HL-60 (cell line): ENCODE results near the gene NID2.

ENCODE experiments used
- DNase-seq, 2 experiments: peaks; one replicate each; pipeline ENCODE4 v3.0.0-alpha.2; 2010 to 2020; ENCODE audit warnings: low read depth in 1 of 2, low spot score in 1 of 2
- H3K27ac ChIP-seq: fragments of 250-450 bp; sonication (Bioruptor Pico); replicated peaks from 2 replicates; pipeline ENCODE4 v1.5.1; 2020; ENCODE audit warnings: mild to moderate bottlenecking, moderate library complexity
- H3K27me3 ChIP-seq: fragments of 250-450 bp; sonication (Bioruptor Pico); 2 replicates; pipeline ENCODE4 v1.5.1; 2021; ENCODE audit warnings: mild to moderate bottlenecking, moderate library complexity; ENCODE audit not compliant: insufficient read depth, poor library complexity, severe bottlenecking
- H3K4me3 ChIP-seq: replicated peaks from 2 replicates; pipeline ENCODE4 v1.5.1; 2011; ENCODE audit warnings: mild to moderate bottlenecking, control low read depth, low read length; ENCODE audit not compliant: insufficient read depth
- CTCF ChIP-seq: IDR thresholded peaks from one replicate; pipeline ENCODE4 v1.5.1; 2011; ENCODE audit warnings: low read length, control low read depth, inconsistent platforms; ENCODE audit not compliant: insufficient read depth
- GABPA ChIP-seq: IDR thresholded peaks from 2 replicates; pipeline ENCODE4 v1.6.1; 2012; ENCODE audit warnings: low read depth
- POLR2AphosphoS5 ChIP-seq: IDR thresholded peaks from 2 replicates; pipeline ENCODE4 v1.6.1; 2012; ENCODE audit warnings: low read depth
- REST ChIP-seq: IDR thresholded peaks from 2 replicates; pipeline ENCODE4 v1.6.1; 2012; ENCODE audit warnings: low read depth; ENCODE audit not compliant: insufficient replicate concordance
- SPI1 ChIP-seq: IDR thresholded peaks from 2 replicates; pipeline ENCODE4 v1.6.1; 2012; ENCODE audit warnings: low read depth, mild to moderate bottlenecking, borderline replicate concordance

The NID2 gene

GRCh38 chr14:52115286-52115685, 46.4 kb upstream of the NID2 start:
- no peak overlapping the region for H3K4me3 ChIP-seq
- H3K27me3 ChIP-seq, result no peaks in the 10 kb centered on the region
- DNase-seq, result no peak
- TF ChIP-seq GABPA, result no peak
- H3K27ac ChIP-seq, result no peak overlapping the region

DNA sequence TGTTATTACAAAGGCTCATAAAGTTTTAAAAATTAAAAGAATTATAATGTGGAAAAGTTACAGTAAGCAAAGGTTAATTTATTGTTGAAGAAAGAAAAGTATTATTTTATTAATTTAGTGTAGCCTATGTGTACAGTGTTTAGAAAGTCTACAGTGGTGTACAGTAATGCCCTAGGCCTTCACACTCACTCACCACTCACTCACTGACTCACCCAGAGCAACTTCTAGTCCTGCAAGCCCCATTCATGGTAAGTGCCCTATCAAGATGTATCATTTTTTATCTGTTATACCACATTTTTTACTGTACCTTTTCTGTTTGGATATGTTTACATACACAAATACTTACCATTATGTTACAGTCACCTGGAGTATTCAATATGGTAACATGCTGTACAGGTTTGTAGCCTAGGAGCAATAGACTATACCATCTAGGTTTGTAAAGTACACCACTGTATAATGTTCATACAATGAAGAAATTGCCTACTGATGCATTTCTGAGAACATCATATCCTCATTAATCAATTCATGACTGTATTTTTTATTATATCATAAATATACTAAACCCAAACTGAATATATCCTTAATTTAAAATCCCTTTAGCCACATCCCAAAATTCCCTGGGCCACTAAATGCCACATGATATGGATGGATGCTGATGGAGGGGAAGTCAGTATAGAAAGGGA, 43.6 kb upstream of the NID2 start:
- H3K4me3 ChIP-seq, result no peak overlapping the region
- DNase-seq, result no peak
- no peaks in the 10 kb centered on the region for H3K27me3 ChIP-seq
- TF ChIP-seq CTCF (no peak), GABPA (no peak), SPI1 (no peak), REST (no peak), POLR2AphosphoS5 (no peak)
- H3K27ac ChIP-seq, result no peak overlapping the region

- Histone ChIP-seq H3K27me3 (no peaks in the 10 kb centered on the region), H3K4me3 (no peak overlapping the region), H3K27ac (no peak overlapping the region)
- no peak for DNase-seq
- no peak for TF ChIP-seq POLR2AphosphoS5
- TF ChIP-seq SPI1, result no peak
- no peak for TF ChIP-seq GABPA
- no peak for TF ChIP-seq REST
- no peak for TF ChIP-seq CTCF
Observed at GRCh38 chr14:52111583-52111982, 42.7 kb upstream of the NID2 start.

DNA sequence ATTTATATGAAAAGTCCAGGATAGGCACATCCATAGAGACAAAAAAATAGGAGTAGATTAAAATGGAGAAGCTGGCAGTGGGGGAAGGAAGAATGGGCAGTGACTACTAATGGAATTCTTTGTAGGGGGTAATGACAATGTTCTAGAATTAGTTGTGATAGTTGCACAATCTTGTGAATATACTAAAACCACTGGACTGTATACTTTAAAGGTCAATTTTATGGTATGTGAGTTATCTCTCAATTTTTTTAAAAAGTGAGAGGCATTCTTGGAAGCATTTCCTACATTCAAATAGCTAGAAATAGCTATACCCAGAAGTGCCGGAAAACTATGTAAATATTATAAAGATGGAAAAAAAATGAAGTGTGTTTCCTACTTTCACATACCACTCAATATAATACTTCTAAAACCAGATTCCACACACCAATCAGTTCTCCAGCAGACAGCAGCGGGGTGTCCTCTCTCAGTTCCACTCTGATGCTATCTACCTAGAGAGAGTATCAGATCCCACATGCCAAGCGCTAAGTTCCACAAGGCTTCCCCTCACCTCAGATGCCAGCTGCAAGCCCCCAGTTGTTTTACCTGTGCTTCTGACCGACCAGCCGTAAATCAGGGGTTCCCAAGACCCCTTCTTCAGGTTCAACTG, 41.7 kb upstream of the NID2 start:
- no peak overlapping the region for H3K4me3 ChIP-seq
- H3K27me3 ChIP-seq, result no peaks in the 10 kb centered on the region
- H3K27ac ChIP-seq, result no peak overlapping the region
- no peak for DNase-seq
- TF ChIP-seq SPI1 (no peak), REST (no peak), POLR2AphosphoS5 (no peak), GABPA (no peak), CTCF (no peak)
